ENCODE results near the gene CPSF7.
"Not testable (repeated sequence)": the region's sequence is repeated elsewhere in the genome, so short reads cannot be mapped to it uniquely, and the experiment has no call there.

CPSF7 gene

GRCh38 chr11:61447601-61448551, 18.1 kb upstream of the CPSF7 start:
- Histone ChIP-seq H3K9me3 (no peaks in the 10 kb centered on the region), H3K4me3 (ENCODE audit: low read depth, low read length) (no peak overlapping the region), H3K4me1 (no peaks in the 10 kb centered on the region; the same call in 1 of the 2 replicates), H3K27me3 (no peaks in the 10 kb centered on the region), H3K36me3 (peaks cover 19% of the 10 kb centered on the region)
- DNase-seq: no peak
- TF ChIP-seq, protein P1, sequence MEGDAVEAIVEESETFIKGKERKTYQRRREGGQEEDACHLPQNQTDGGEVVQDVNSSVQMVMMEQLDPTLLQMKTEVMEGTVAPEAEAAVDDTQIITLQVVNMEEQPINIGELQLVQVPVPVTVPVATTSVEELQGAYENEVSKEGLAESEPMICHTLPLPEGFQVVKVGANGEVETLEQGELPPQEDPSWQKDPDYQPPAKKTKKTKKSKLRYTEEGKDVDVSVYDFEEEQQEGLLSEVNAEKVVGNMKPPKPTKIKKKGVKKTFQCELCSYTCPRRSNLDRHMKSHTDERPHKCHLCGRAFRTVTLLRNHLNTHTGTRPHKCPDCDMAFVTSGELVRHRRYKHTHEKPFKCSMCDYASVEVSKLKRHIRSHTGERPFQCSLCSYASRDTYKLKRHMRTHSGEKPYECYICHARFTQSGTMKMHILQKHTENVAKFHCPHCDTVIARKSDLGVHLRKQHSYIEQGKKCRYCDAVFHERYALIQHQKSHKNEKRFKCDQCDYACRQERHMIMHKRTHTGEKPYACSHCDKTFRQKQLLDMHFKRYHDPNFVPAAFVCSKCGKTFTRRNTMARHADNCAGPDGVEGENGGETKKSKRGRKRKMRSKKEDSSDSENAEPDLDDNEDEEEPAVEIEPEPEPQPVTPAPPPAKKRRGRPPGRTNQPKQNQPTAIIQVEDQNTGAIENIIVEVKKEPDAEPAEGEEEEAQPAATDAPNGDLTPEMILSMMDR (IDR thresholded peaks at IDR 0.05; ENCODE audit: low read depth, low read length): no peak

GRCh38 chr11:61446211-61446651, 16.5 kb upstream of the CPSF7 start:
- no peak overlapping the region for H3K4me3 ChIP-seq (ENCODE audit: low read depth, low read length)
- peak; percentile 83 for DNase-seq
- peaks cover 19% of the 10 kb centered on the region for H3K36me3 ChIP-seq
- H3K4me1 ChIP-seq: no peaks in the 10 kb centered on the region; the same call in 1 of the 2 replicates
- H3K9me3 ChIP-seq: no peaks in the 10 kb centered on the region
- H3K27me3 ChIP-seq: no peaks in the 10 kb centered on the region
- TF ChIP-seq, protein P1 (IDR thresholded peaks at IDR 0.05; ENCODE audit: low read depth, low read length): peak; percentile 80

DNA sequence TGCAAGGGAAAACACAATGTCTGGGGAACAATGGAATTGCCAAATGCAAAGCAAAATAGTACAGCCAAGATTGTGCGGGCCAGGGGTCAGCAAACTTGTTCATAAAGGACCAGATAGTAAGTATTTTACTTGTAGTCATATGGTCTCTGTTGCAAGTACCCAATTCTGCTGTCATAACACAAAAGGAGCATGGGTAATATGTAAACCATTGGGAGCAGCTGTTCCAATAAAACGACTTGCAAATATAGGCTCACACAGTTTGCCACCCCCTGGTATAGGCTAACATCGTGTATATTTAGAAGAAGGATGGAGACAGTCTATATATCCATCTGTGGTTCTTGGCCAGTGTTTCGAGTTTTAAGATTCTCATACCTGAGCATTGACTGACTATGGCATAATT, 15.7 kb upstream of the CPSF7 start:
- peaks cover 19% of the 10 kb centered on the region for H3K36me3 ChIP-seq
- TF ChIP-seq, protein P1 (IDR thresholded peaks at IDR 0.05; ENCODE audit: low read depth, low read length): no peak
- no peak overlapping the region for H3K4me3 ChIP-seq (ENCODE audit: low read depth, low read length)
- no peak for DNase-seq
- H3K9me3 ChIP-seq: no peaks in the 10 kb centered on the region
- no peaks in the 10 kb centered on the region for H3K27me3 ChIP-seq
- no peaks in the 10 kb centered on the region; the same call in 1 of the 2 replicates for H3K4me1 ChIP-seq

GRCh38 chr11:61442616-61443015, 12.8 kb upstream of the CPSF7 start:
- Histone ChIP-seq H3K27me3 (no peaks in the 10 kb centered on the region), H3K4me1 (no peaks in the 10 kb centered on the region; the same call in 1 of the 2 replicates), H3K4me3 (ENCODE audit: low read depth, low read length) (no peak overlapping the region), H3K9me3 (no peaks in the 10 kb centered on the region), H3K36me3 (peaks cover 21% of the 10 kb centered on the region)
- DNase-seq: no peak
- TF ChIP-seq, protein P1 (IDR thresholded peaks at IDR 0.05; ENCODE audit: low read depth, low read length): no peak

DNA sequence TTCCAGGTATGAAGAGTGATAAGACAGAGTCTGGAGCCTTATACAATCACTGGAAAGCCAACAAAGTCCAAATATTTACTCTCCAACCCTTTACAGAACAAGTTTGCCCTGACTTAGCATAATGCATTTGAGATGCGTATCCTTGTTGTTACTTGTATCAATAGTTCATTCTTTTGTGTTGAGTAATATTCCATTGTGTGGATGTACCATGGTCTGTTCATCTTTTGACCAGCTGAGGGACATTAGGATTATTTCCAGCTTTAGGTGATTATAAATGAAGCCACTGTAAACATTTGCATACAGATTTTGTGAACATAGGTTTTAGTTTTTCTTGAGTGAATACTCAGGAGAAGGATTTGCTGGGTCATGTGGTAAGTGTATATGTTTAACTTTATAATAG, 9.8 kb upstream of the CPSF7 start:
- Histone ChIP-seq H3K4me3 (ENCODE audit: low read depth, low read length) (no peak overlapping the region), H3K9me3 (no peaks in the 10 kb centered on the region), H3K4me1 (no peaks in the 10 kb centered on the region), H3K27me3 (no peaks in the 10 kb centered on the region), H3K36me3 (peaks cover 8% of the 10 kb centered on the region)
- no peak for DNase-seq
- TF ChIP-seq, protein P1 (IDR thresholded peaks at IDR 0.05; ENCODE audit: low read depth, low read length): no peak

DNA sequence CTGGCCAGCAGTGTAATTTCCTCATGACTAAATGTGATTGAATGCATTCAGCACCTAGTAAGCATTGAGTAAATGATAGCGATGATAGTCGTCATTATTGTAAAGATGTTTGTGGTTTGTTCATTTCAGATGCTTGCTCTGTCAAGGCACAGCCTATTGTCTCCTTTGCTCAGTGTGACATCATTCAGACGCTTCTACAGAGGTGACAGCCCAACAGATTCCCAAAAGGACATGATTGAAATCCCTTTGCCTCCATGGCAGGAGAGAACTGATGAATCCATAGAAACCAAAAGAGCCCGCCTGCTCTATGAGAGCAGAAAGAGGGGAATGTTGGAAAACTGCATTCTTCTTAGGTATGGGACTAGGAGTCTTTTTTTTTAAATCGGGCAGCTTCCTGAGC, 7.7 kb upstream of the CPSF7 start:
- Histone ChIP-seq H3K27me3 (no peaks in the 10 kb centered on the region), H3K36me3 (peaks cover 8% of the 10 kb centered on the region), H3K9me3 (no peaks in the 10 kb centered on the region), H3K4me1 (no peaks in the 10 kb centered on the region), H3K4me3 (ENCODE audit: low read depth, low read length) (no peak overlapping the region)
- DNase-seq: no peak
- TF ChIP-seq, protein P1 (IDR thresholded peaks at IDR 0.05; ENCODE audit: low read depth, low read length): no peak

DNA sequence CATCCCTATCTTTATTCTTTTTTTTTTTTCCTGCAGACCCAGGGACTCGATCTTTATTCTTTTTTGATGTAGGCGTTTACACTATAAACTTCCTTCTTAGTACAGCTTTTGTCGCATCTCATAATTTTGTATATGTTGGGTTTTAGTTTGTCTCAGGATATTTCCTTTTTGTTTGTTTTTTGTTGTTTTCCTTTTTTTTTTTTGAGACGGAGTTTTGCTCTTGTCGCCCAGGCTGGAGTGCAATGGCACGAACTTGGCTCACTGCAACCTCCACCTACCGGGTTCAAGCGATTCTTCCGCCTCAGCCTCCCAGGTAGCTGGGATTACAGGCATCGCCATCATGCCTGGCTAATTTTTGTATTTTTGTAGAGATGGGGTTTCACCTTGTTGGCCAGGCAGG, 1.1 kb upstream of the CPSF7 start:
- H3K4me3 ChIP-seq (ENCODE audit: low read depth, low read length): peak overlapping the region; percentile 95
- not testable (repeated sequence) for H3K4me1 ChIP-seq, H3K27me3 ChIP-seq, DNase-seq, H3K9me3 ChIP-seq
- H3K36me3 ChIP-seq: peaks cover 13% of the 10 kb centered on the region

Measured in BE2C (cell line).